Endometrial microvascular endothelial cells (primary cell): ENCODE data around the gene CPPED1. TPM values are rescaled to one million over a fixed set of nuclear protein-coding genes. Genes with fewer than 3 reads are reported as not detected.
"Not testable (repeated sequence)": the region's sequence is repeated elsewhere in the genome, so short reads cannot be mapped to it uniquely, and the experiment has no call there.

Source experiments
- in situ Hi-C: cut with HindIII; loops from 2 replicates; pipeline ENCODE4 v1.10.0; 2017; ENCODE audit warnings: low sequenced_read_pairs, low pct_unique_long_range_greater_than_20kb; ENCODE audit errors: inconsistent ontology term
- total RNA-seq: library from RNA; depleted of rRNA; stranded (reverse); fragments of >200 nt; gene quantifications from one replicate; pipeline ENCODE4 v1.2.3, GENCODE V29; 2015; ENCODE audit errors: inconsistent ontology term

CPPED1 gene
- total RNA-seq, 1 donor from 2014 or later = 34.4 TPM

- in situ Hi-C loops = no loop called here
Observed at GRCh38 chr16:12775656-12776236, 27.9 kb downstream of the CPPED1 start.

- in situ Hi-C loops = no loop called here
Observed at GRCh38 chr16:12773221-12773620, 30.5 kb downstream of the CPPED1 start.

GRCh38 chr16:12771341-12771798 is 32.3 kb downstream of the CPPED1 start:
- in situ Hi-C loops = no loop called here

- in situ Hi-C loops = no loop called here
Observed at GRCh38 chr16:12769525-12769924, 34.2 kb downstream of the CPPED1 start.

- in situ Hi-C loops = no loop called here
Observed at GRCh38 chr16:12767897-12768296, 35.8 kb downstream of the CPPED1 start.

GRCh38 chr16:12766853-12767252 is 36.8 kb downstream of the CPPED1 start:
- in situ Hi-C loops = no loop called here

- in situ Hi-C loops = not testable (repeated sequence)
Observed at GRCh38 chr16:12766208-12766607, 37.5 kb downstream of the CPPED1 start.

GRCh38 chr16:12764813-12765488 is 38.7 kb downstream of the CPPED1 start:
- in situ Hi-C loops = no loop called here

- in situ Hi-C loops = no loop called here
Observed at GRCh38 chr16:12763517-12763916, 40.2 kb downstream of the CPPED1 start.

- in situ Hi-C loops = no loop called here
Observed at GRCh38 chr16:12760819-12761611, 42.7 kb downstream of the CPPED1 start.

GRCh38 chr16:12758670-12759558 is 44.8 kb downstream of the CPPED1 start:
- in situ Hi-C loops = no loop called here

GRCh38 chr16:12758031-12758669 is 45.5 kb downstream of the CPPED1 start:
- in situ Hi-C loops = no loop called here

- in situ Hi-C loops = no loop called here
Observed at GRCh38 chr16:12757546-12757945, 46.1 kb downstream of the CPPED1 start.

- in situ Hi-C loops = no loop called here
Observed at GRCh38 chr16:12754824-12755543, 48.7 kb downstream of the CPPED1 start.

- in situ Hi-C loops = no loop called here
Observed at GRCh38 chr16:12753203-12754023, 50.3 kb downstream of the CPPED1 start.

- in situ Hi-C loops = no loop called here
Observed at GRCh38 chr16:12752159-12752558, 51.5 kb downstream of the CPPED1 start.

GRCh38 chr16:12750554-12750918 is 53.2 kb downstream of the CPPED1 start:
- in situ Hi-C loops = no loop called here
